BLaER1 (cell line): ENCODE measurements around the gene NOXO1.

Experiments used
- H3K27ac ChIP-seq: shearing (Covaris generic); formaldehyde crosslinking; 2 replicates; pipeline ENCODE4 v1.8.1; 2022
- H3K27me3 ChIP-seq: shearing (Covaris generic); formaldehyde crosslinking; 2 replicates; pipeline ENCODE4 v1.8.1; 2022
- H3K36me3 ChIP-seq: shearing (Covaris generic); formaldehyde crosslinking; 2 replicates; pipeline ENCODE4 v1.8.1; 2022
- H3K4me1 ChIP-seq: shearing (Covaris generic); formaldehyde crosslinking; 2 replicates; pipeline ENCODE4 v1.8.1; 2022
- H3K4me2 ChIP-seq: shearing (Covaris generic); formaldehyde crosslinking; 2 replicates; pipeline ENCODE4 v1.8.1; 2022
- H3K4me3 ChIP-seq: shearing (Covaris generic); formaldehyde crosslinking; 2 replicates; pipeline ENCODE4 v1.8.1; 2022
- H3K9ac ChIP-seq: shearing (Covaris generic); formaldehyde crosslinking; 2 replicates; pipeline ENCODE4 v1.8.1; 2022
- H3K9me3 ChIP-seq: shearing (Covaris generic); formaldehyde crosslinking; 2 replicates; pipeline ENCODE4 v1.8.1; 2022
- H4K20me1 ChIP-seq: shearing (Covaris generic); formaldehyde crosslinking; 2 replicates; pipeline ENCODE4 v1.8.1; 2022
- Cebpa-rat ChIP-seq: shearing (Covaris generic); IDR thresholded peaks from 2 replicates; pipeline ENCODE4 v1.8.1; 2022

The NOXO1 gene

DNA sequence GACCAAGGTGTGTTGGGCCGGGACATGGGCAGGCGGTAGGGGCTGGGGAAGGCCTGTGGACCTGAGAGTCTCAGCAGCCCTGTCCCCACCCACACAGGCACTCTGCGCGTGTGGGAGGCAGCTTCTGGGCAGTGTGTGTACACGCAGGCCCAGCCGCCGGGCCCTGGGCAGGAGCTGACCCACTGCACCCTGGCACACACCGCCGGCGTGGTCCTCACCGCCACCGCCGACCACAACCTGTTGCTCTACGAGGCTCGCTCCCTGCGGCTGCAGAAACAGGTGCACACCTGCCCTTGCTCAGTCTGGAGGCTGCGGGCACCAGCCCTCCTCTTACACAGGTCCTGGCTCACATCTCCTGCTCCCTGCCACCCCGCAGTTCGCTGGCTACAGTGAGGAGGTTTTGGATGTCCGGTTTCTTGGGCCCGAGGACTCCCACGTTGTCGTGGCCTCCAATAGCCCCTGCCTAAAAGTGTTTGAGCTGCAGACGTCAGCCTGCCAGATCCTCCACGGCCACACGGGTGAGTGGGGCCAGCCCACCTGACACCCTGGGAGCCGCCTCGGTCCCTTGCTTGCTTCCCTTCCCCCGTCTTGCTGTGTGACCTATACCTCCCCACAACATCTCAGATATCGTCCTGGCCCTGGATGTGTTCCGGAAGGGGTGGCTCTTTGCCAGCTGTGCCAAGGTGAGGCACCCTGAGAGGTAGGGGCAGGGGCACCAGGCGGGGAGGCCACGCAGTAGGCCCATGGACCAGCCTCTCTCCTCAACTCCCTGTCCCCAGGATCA is 5.6 kb downstream of the NOXO1 start:
- no peak for TF ChIP-seq Cebpa-rat
- no peak overlapping the region for H3K27ac ChIP-seq
- H3K4me1 ChIP-seq, result peaks cover 36% of the 10 kb centered on the region
- peaks cover 74% of the 10 kb centered on the region for H4K20me1 ChIP-seq
- no peak overlapping the region for H3K4me2 ChIP-seq
- peaks cover 63% of the 10 kb centered on the region for H3K36me3 ChIP-seq
- no peak overlapping the region for H3K9ac ChIP-seq
- no peak overlapping the region for H3K4me3 ChIP-seq
- no peaks in the 10 kb centered on the region for H3K9me3 ChIP-seq
- peaks cover 31% of the 10 kb centered on the region for H3K27me3 ChIP-seq

- no peak for TF ChIP-seq Cebpa-rat
- H3K4me1 ChIP-seq, result peaks cover 29% of the 10 kb centered on the region
- H3K9me3 ChIP-seq, result no peaks in the 10 kb centered on the region
- H3K4me3 ChIP-seq, result no peak overlapping the region
- H3K4me2 ChIP-seq, result no peak overlapping the region
- no peak overlapping the region for H3K9ac ChIP-seq
- no peak overlapping the region for H3K27ac ChIP-seq
- H4K20me1 ChIP-seq, result peaks cover 62% of the 10 kb centered on the region
- peaks cover 59% of the 10 kb centered on the region for H3K36me3 ChIP-seq
- peaks cover 19% of the 10 kb centered on the region for H3K27me3 ChIP-seq
These were observed 6.9 kb downstream of the NOXO1 start for GRCh38 chr16:1974157-1975070.

DNA sequence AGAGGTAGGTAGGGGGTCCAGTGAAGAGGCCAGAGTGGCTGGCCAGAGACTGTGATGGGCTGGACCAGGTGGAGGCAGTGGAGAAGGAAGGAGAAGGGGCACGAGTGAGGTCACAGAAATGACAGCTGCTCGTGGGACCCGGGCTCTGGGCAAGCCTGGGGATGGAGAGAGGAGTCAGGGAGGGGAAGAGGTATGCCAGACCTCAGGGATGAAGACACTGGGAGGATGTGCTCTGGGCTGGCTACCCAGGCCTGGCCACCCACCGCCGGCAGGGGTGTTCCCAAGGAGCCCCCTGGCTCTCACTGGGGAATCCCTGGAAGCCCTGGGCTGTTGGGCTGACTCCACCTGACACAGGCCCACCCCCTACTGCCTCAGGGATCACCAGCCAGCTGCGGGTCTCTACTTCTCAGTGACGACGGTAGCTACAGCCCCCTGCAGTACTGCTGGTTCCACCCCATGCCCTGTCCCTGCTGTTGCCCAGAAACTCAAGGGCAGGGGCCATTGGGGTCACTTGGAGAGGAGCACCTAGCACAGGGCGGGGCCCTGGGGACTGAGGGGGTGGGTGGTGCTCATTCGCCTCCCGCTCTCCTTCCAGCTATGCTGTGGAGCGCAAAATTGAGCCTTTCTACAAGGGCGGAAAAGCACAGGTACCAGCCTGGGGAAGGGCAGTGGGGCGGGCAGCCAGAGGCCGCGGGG is 7.7 kb downstream of the NOXO1 start:
- no peak overlapping the region for H3K27ac ChIP-seq
- peaks cover 27% of the 10 kb centered on the region for H3K4me1 ChIP-seq
- peak overlapping the region; percentile 100; the same call in 1 of the 2 replicates for H3K4me3 ChIP-seq
- H3K9me3 ChIP-seq, result no peaks in the 10 kb centered on the region
- peaks cover 51% of the 10 kb centered on the region for H3K36me3 ChIP-seq
- H3K4me2 ChIP-seq, result peak overlapping the region; percentile 99
- peaks cover 11% of the 10 kb centered on the region for H3K27me3 ChIP-seq
- H4K20me1 ChIP-seq, result peaks cover 54% of the 10 kb centered on the region
- no peak for TF ChIP-seq Cebpa-rat
- peak overlapping the region; percentile 92; the same call in 1 of the 2 replicates for H3K9ac ChIP-seq

DNA sequence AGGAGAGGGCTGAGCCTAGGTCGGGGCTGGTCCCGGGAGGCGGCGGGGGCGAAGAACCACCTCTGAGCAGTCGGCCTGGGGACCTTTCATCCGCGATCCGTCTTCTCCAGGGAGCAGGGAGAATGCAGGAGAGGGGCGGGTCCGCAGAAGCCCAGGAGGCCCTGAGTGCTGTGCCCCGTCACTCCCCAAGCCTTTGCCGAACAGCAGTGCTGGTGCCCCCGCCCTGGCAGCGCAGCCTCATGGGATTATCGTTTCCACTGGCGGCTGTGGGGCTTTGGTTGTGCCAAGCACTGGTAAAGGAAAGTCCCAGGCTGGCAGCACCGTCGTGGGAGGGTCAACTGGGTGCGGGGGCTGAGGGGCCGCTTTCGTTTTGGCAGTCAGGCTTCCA is 8.8 kb downstream of the NOXO1 start:
- H3K36me3 ChIP-seq, result peaks cover 40% of the 10 kb centered on the region
- peaks cover 43% of the 10 kb centered on the region for H4K20me1 ChIP-seq
- H3K27ac ChIP-seq, result peak overlapping the region; percentile 92
- no peak for TF ChIP-seq Cebpa-rat
- H3K9ac ChIP-seq, result peak overlapping the region; percentile 92
- H3K9me3 ChIP-seq, result no peaks in the 10 kb centered on the region
- H3K4me3 ChIP-seq, result peak overlapping the region; percentile 100
- peak overlapping the region; percentile 99 for H3K4me2 ChIP-seq
- no peaks in the 10 kb centered on the region for H3K27me3 ChIP-seq
- peaks cover 27% of the 10 kb centered on the region for H3K4me1 ChIP-seq

- no peaks in the 10 kb centered on the region for H3K27me3 ChIP-seq
- no peak for TF ChIP-seq Cebpa-rat
- peak within 1 kb of the TSS; percentile 100 for H3K4me3 ChIP-seq
- peak within 1 kb of the TSS; percentile 92 for H3K9ac ChIP-seq
- peak within 1 kb of the TSS; percentile 99 for H3K4me2 ChIP-seq
- H3K27ac ChIP-seq, result peak within 1 kb of the TSS; percentile 92
- peaks cover 27% of the 10 kb centered on the region for H3K4me1 ChIP-seq
- H4K20me1 ChIP-seq, result peaks cover 42% of the 10 kb centered on the region
- no peaks in the 10 kb centered on the region for H3K9me3 ChIP-seq
- H3K36me3 ChIP-seq, result peaks cover 38% of the 10 kb centered on the region
These were observed 9.3 kb downstream of the NOXO1 start, which contains the start of gene TBL3 for GRCh38 chr16:1971796-1972489. TBL3 (plus strand) TSS chr16:1972053; CDS start chr16:1972165, 112 bp downstream.

- Histone ChIP-seq H4K20me1 (peaks cover 25% of the 10 kb centered on the region), H3K4me1 (peaks cover 39% of the 10 kb centered on the region), H3K4me3 (no peak overlapping the region), H3K9me3 (no peaks in the 10 kb centered on the region), H3K27ac (no peak overlapping the region), H3K36me3 (peaks cover 16% of the 10 kb centered on the region), H3K27me3 (no peaks in the 10 kb centered on the region), H3K4me2 (no peak overlapping the region), H3K9ac (no peak overlapping the region)
- no peak for TF ChIP-seq Cebpa-rat
These were observed 12.9 kb downstream of the NOXO1 start for GRCh38 chr16:1968146-1968953.

- Histone ChIP-seq H3K9ac (peak within 1 kb of the TSS; percentile 97), H3K4me1 (peaks cover 48% of the 10 kb centered on the region), H3K36me3 (peaks cover 35% of the 10 kb centered on the region), H3K27me3 (no peaks in the 10 kb centered on the region), H3K4me3 (peak within 1 kb of the TSS; percentile 90), H3K27ac (peak within 1 kb of the TSS; percentile 96), H3K9me3 (no peaks in the 10 kb centered on the region), H3K4me2 (peak within 1 kb of the TSS; percentile 98), H4K20me1 (peaks cover 30% of the 10 kb centered on the region)
- no peak for TF ChIP-seq Cebpa-rat
These were observed 14.8 kb downstream of the NOXO1 start, which contains the start of gene RNF151 for GRCh38 chr16:1966460-1966859. RNF151 (plus strand) TSS chr16:1966856; CDS start chr16:1966882, 26 bp downstream.

DNA sequence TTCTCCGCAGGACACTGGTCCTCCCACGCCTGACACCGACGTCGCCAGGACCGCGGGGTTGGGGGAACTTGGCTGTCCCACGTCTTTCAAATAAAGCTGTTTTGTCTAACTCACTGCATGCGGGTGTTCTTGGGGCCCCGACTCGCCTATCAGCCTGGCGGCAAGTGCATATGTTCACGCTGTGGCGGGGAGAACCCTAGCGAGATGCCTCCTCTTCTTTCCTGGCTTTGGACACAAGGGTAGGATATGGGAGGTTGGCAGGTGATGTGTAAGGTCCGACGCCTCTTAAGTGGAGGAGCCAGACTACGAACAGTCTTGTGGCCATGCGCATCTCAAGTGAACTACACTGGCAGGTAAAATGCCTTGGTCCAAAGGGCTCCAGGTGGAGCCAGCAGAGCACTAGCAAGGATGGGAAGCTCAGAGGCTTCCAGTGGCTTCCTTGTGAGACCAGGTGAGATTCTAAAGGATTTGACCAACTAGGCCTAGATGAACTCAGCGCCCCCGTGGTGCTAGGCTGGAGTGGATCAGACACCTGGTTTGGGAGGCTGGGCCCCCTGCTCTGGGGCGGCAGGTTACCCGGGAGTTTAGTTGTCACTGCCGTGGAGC is 15.8 kb downstream of the NOXO1 start:
- no peak for TF ChIP-seq Cebpa-rat
- peaks cover 40% of the 10 kb centered on the region for H4K20me1 ChIP-seq
- H3K9me3 ChIP-seq, result no peaks in the 10 kb centered on the region
- peaks cover 40% of the 10 kb centered on the region for H3K36me3 ChIP-seq
- H3K4me2 ChIP-seq, result peak overlapping the region; percentile 98
- peak overlapping the region; percentile 90 for H3K4me3 ChIP-seq
- peak overlapping the region; percentile 96 for H3K27ac ChIP-seq
- H3K9ac ChIP-seq, result peak overlapping the region; percentile 97
- H3K4me1 ChIP-seq, result peaks cover 48% of the 10 kb centered on the region
- no peaks in the 10 kb centered on the region for H3K27me3 ChIP-seq
